SK-N-SH (cell line): ENCODE results near the gene PRAMEF1. TPM values are rescaled to one million over a fixed set of nuclear protein-coding genes. Genes with fewer than 3 reads are reported as not detected.
A peak's percentile ranks its signal among the peaks of the same experiment; 100 is the strongest.
"Not testable (repeated sequence)": the region's sequence is repeated elsewhere in the genome, so short reads cannot be mapped to it uniquely, and the experiment has no call there.

ENCODE experiments used
- CTCF ChIA-PET: fragments of 300-600, 350-600 bp; formaldehyde crosslinking; extraction: SDS; loops from one replicate; lab custom pipeline; 2021; lab: Yijun Ruan, JAX
- POLR2A ChIA-PET: fragments of 350-600 bp; sonication (Branson Sonifier 250); formaldehyde crosslinking; extraction: SDS; loops from one replicate; lab custom pipeline; 2020; ENCODE audit warnings: antibody characterized with exemption, inconsistent platforms; lab: Yijun Ruan, JAX
- DNase-seq: peaks from one replicate; pipeline ENCODE4 v3.0.0; 2012
- H2AFZ ChIP-seq: fragments of 200-600 bp; sonication (generic); 2 replicates; pipeline ENCODE4 v1.8.1; 2016; ENCODE audit warnings: antibody characterized with exemption, mild to moderate bottlenecking, low read depth
- H3F3A ChIP-seq: fragments of 200-600 bp; sonication (generic); replicated peaks from 2 replicates; pipeline ENCODE3; 2016; ENCODE audit warnings: antibody characterized with exemption, mild to moderate bottlenecking; ENCODE audit not compliant: insufficient read depth
- H3K27ac ChIP-seq, 2 experiments: fragments of 200-500 bp in 1 of 2; fragments of 200-600 bp in 1 of 2; sonication (Bioruptor generic) in 1 of 2; sonication (generic), shearing (Covaris generic) in 1 of 2; 2 replicates each; pipeline versions ENCODE4 v1.5.1 to v1.6.1; 2014 to 2016; ENCODE audit warnings: low read depth in 2 of 2, inconsistent platforms in 1 of 2, low read length in 1 of 2, mild to moderate bottlenecking in 1 of 2, mixed read lengths in 1 of 2
- H3K27me3 ChIP-seq: fragments of 200-600 bp; sonication (generic), shearing (Covaris generic); 2 replicates; pipeline ENCODE4 v1.6.1; 2016; ENCODE audit warnings: mixed run types; ENCODE audit not compliant: insufficient read depth
- H3K36me3 ChIP-seq, 2 experiments: fragments of 200-500 bp in 1 of 2; fragments of 200-600 bp in 1 of 2; sonication (Bioruptor generic) in 1 of 2; sonication (generic) in 1 of 2; replicated peaks in 1 of 2; 2 replicates each; pipeline versions ENCODE3 to v1.5.1; 2014 to 2016; ENCODE audit warnings: low read length in 1 of 2, mild to moderate bottlenecking in 1 of 2; ENCODE audit not compliant: insufficient read depth in 2 of 2, control insufficient read depth in 1 of 2
- H3K4me1 ChIP-seq, 2 experiments: fragments of 200-500 bp in 1 of 2; fragments of 200-600 bp in 1 of 2; sonication (Bioruptor generic) in 1 of 2; sonication (generic), shearing (Covaris generic) in 1 of 2; 2 replicates each; pipeline versions ENCODE4 v1.5.1 to v1.6.1; 2014 to 2016; ENCODE audit warnings: low read depth in 1 of 2, low read length in 1 of 2, mixed run types in 1 of 2; ENCODE audit not compliant: insufficient read depth in 2 of 2, control insufficient read depth in 1 of 2
- H3K4me2 ChIP-seq: fragments of 200-600 bp; sonication (generic), shearing (Covaris generic); 2 replicates; pipeline ENCODE4 v1.6.1; 2017; ENCODE audit warnings: mixed run types
- H3K4me3 ChIP-seq, 2 experiments: fragments of 200-500 bp in 1 of 2; fragments of 200-600 bp in 1 of 2; sonication (Bioruptor generic) in 1 of 2; sonication (generic), shearing (Covaris generic) in 1 of 2; 2 replicates each; pipeline versions ENCODE4 v1.5.1 to v1.8.1; 2014 to 2016; ENCODE audit warnings: low read depth in 2 of 2, inconsistent platforms in 1 of 2, low read length in 1 of 2, mild to moderate bottlenecking in 1 of 2, mixed read lengths in 1 of 2, moderate library complexity in 1 of 2
- H3K79me2 ChIP-seq: fragments of 200-600 bp; sonication (generic); 2 replicates; pipeline ENCODE4 v1.8.1; 2017; ENCODE audit warnings: mild to moderate bottlenecking; ENCODE audit not compliant: insufficient read depth
- H3K9ac ChIP-seq: fragments of 200-600 bp; sonication (generic); 2 replicates; pipeline ENCODE4 v1.6.1; 2017; ENCODE audit warnings: mixed run types
- H3K9me2 ChIP-seq: fragments of 200-600 bp; sonication (generic); 2 replicates; pipeline ENCODE4 v1.6.1; 2017; ENCODE audit warnings: mixed run types
- H3K9me3 ChIP-seq: fragments of 200-600 bp; sonication (generic); 2 replicates; pipeline ENCODE4 v1.6.1; 2017; ENCODE audit warnings: mixed run types, mild to moderate bottlenecking, moderate library complexity
- H4K20me1 ChIP-seq: fragments of 200-600 bp; sonication (generic); 2 replicates; pipeline ENCODE4 v1.6.1; 2017; ENCODE audit warnings: mild to moderate bottlenecking, mixed run types; ENCODE audit not compliant: insufficient read depth
- CTCF ChIP-seq: fragments of 200-600 bp; sonication (generic); IDR thresholded peaks from 2 replicates; pipeline ENCODE4 v1.6.1; 2017; ENCODE audit warnings: antibody characterized with exemption, mild to moderate bottlenecking, moderate library complexity
- EP300 ChIP-seq, 2 experiments: IDR thresholded peaks; 2 replicates each; pipeline versions ENCODE4 v1.4.0 to v1.6.1; 2012; ENCODE audit warnings: borderline replicate concordance in 1 of 2, low read depth in 1 of 2, low read length in 1 of 2
- FOXJ3 ChIP-seq: sonication (generic); formaldehyde crosslinking; IDR thresholded peaks from 2 replicates; pipeline ENCODE4 v1.5.1; 2020; ENCODE audit warnings: mild to moderate bottlenecking, missing genetic modification reagents
- IRF3 ChIP-seq: fragments of 150-350 bp; IDR thresholded peaks from 2 replicates; pipeline ENCODE4 v1.6.1; 2016; ENCODE audit warnings: mild to moderate bottlenecking, low read depth, low read length
- MAX ChIP-seq: IDR thresholded peaks from 2 replicates; pipeline ENCODE4 v1.4.0; 2012; ENCODE audit warnings: low read depth
- MEF2A ChIP-seq: IDR thresholded peaks from 2 replicates; pipeline ENCODE4 v1.4.0; 2012; ENCODE audit warnings: low read depth, borderline replicate concordance
- MXI1 ChIP-seq: IDR thresholded peaks from 2 replicates; pipeline ENCODE4 v1.6.1; 2012; ENCODE audit warnings: mild to moderate bottlenecking, low read depth, low read length, improper control_type of control experiment
- NFIC ChIP-seq: IDR thresholded peaks from 2 replicates; pipeline ENCODE4 v1.4.0; 2012; ENCODE audit warnings: borderline replicate concordance
- NRF1 ChIP-seq: IDR thresholded peaks from 2 replicates; pipeline ENCODE4 v1.6.1; 2012; ENCODE audit warnings: low read depth, mild to moderate bottlenecking, low read length
- POLR2AphosphoS5 ChIP-seq: IDR thresholded peaks from 2 replicates; pipeline ENCODE4 v1.6.1; 2012; ENCODE audit warnings: low read depth, low read length
- RAD21 ChIP-seq: IDR thresholded peaks from 2 replicates; pipeline ENCODE4 v1.6.1; 2012; ENCODE audit warnings: mild to moderate bottlenecking, low read length
- RCOR1 ChIP-seq: fragments of 150-350 bp; IDR thresholded peaks from 2 replicates; pipeline ENCODE4 v1.6.1; 2017; ENCODE audit warnings: antibody characterized with exemption, low read length
- RXRA ChIP-seq: IDR thresholded peaks from 2 replicates; pipeline ENCODE4 v1.4.0; 2012; ENCODE audit warnings: low read depth, mild to moderate bottlenecking, borderline replicate concordance
- SMC3 ChIP-seq: IDR thresholded peaks from 2 replicates; pipeline ENCODE4 v1.6.1; 2012; ENCODE audit warnings: low read depth, low read length, improper control_type of control experiment
- TAF1 ChIP-seq: IDR thresholded peaks from 2 replicates; pipeline ENCODE4 v1.6.1; 2012; ENCODE audit warnings: low read depth, mild to moderate bottlenecking, low read length, moderate library complexity, borderline replicate concordance
- TEAD4 ChIP-seq: IDR thresholded peaks from 2 replicates; pipeline ENCODE4 v1.4.0; 2012; ENCODE audit warnings: mild to moderate bottlenecking, borderline replicate concordance; ENCODE audit not compliant: insufficient read depth
- USF1 ChIP-seq: IDR thresholded peaks from 2 replicates; pipeline ENCODE4 v1.4.0; 2012; ENCODE audit warnings: low read depth, borderline replicate concordance
- USF2 ChIP-seq: fragments of 150-350 bp; IDR thresholded peaks from 2 replicates; pipeline ENCODE4 v1.6.1; 2017; ENCODE audit warnings: antibody characterized with exemption, low read length, low read depth, borderline replicate concordance
- YY1 ChIP-seq: IDR thresholded peaks from 2 replicates; pipeline ENCODE4 v1.4.0; 2012; ENCODE audit warnings: low read depth, mild to moderate bottlenecking
- ZBTB33 ChIP-seq: IDR thresholded peaks from 2 replicates; pipeline ENCODE4 v1.4.0; 2012; ENCODE audit warnings: low read depth, borderline replicate concordance
- WGBS: methylation state at CpG from one replicate; pipeline ENCODE4 v1.1.6; 2017; ENCODE audit warnings: low lambda C conversion rate; 5-methylcytosine and 5-hydroxymethylcytosine counted together
- polyA plus RNA-seq, 3 experiments: library from polyadenylated mRNA; depleted of rRNA; stranded (reverse); fragments of >200 nt; gene quantifications; 2 replicates each; pipeline ENCODE4 v1.2.3, GENCODE V29; 2012

Gene PRAMEF1
- polyA plus RNA-seq, 1 of the 3 experiments (the other 2 are of a cell fraction) = not detected

- no peaks in the 10 kb centered on the region for H3K27me3 ChIP-seq
- peak overlapping the region; percentile 68 for H3K4me2 ChIP-seq
- H4K20me1 ChIP-seq = no peaks in the 10 kb centered on the region
- no peaks in the 10 kb centered on the region for H3K4me1 ChIP-seq
- 0 out of 2 replicates have a peak overlapping the region, but pooled peaks have one; percentile 35 for H2AFZ ChIP-seq
- no peaks in the 10 kb centered on the region for H3K9me3 ChIP-seq
- CTCF ChIA-PET = no interaction called here
- 4% methylated on average over 2 of the region's 2 CpGs for WGBS
- POLR2A ChIA-PET = no interaction called here
- TF ChIP-seq EP300 (IDR thresholded peaks at IDR 0.05; ENCODE audit: borderline replicate concordance in 1 of 2, low read depth in 1 of 2, low read length in 1 of 2) (no peak), RCOR1 (no peak), USF1 (no peak), TAF1 (no peak), MAX (no peak), TEAD4 (no peak), IRF3 (no peak), FOXJ3 (no peak), YY1 (no peak), MXI1 (no peak), CTCF (no peak), POLR2AphosphoS5 (no peak), MEF2A (no peak), NRF1 (no peak), SMC3 (no peak), ZBTB33 (no peak), RXRA (no peak), USF2 (no peak), RAD21 (no peak), NFIC (no peak)
- TF ChIP-seq, all 33 proteins: peak for 0
- no peak overlapping the region for H3K4me3 ChIP-seq
- peak overlapping the region; percentile 28; the same call in 1 of the 2 replicates for H3K9ac ChIP-seq
- DNase-seq = no peak
- H3K9me2 ChIP-seq = no peaks in the 10 kb centered on the region
- H3F3A ChIP-seq = no peaks in the 10 kb centered on the region
- peak overlapping the region in 1 of 2 experiments; percentile 20; a peak in 1 of 4 replicates for H3K27ac ChIP-seq
- no peaks in the 10 kb centered on the region for H3K36me3 ChIP-seq
- no peaks in the 10 kb centered on the region for H3K79me2 ChIP-seq
Observed at GRCh38 chr1:12811409-12811784, 20.2 kb downstream of the PRAMEF1 start.

- POLR2A ChIA-PET = not testable (repeated sequence)
Observed at GRCh38 chr1:12819061-12819460, 27.9 kb downstream of the PRAMEF1 start.

More at GRCh38 chr1:12819061-12819460, 27.9 kb downstream of the PRAMEF1 start:
- H3K27me3 ChIP-seq, H3K9me2 ChIP-seq, H3K9me3 ChIP-seq, CTCF ChIA-PET, H3K27ac ChIP-seq, H3K4me2 ChIP-seq, DNase-seq, H2AFZ ChIP-seq, H3K9ac ChIP-seq, H4K20me1 ChIP-seq, H3K4me1 ChIP-seq, H3K4me3 ChIP-seq, H3K79me2 ChIP-seq, H3K36me3 ChIP-seq, H3F3A ChIP-seq: not testable (repeated sequence)
- 0% methylated on average over 2 of the region's 6 CpGs for WGBS
